Esophagus muscularis mucosa (tissue), 3 donors: ENCODE data around the gene SPINT1.

Experiments used
- CTCF ChIP-seq, 3 experiments: fragments of 200-600 bp in 2 of 3; fragments of 450-650 bp in 1 of 3; sonication (generic) in 2 of 3; IDR thresholded peaks; one replicate each; pipeline ENCODE4 v1.5.1; 2017 to 2019; ENCODE audit warnings: antibody characterized with exemption in 3 of 3, mild to moderate bottlenecking in 2 of 3, moderate library complexity in 1 of 3
- POLR2A ChIP-seq: fragments of 450-650 bp; IDR thresholded peaks from one replicate; pipeline ENCODE4 v1.6.1; 2017; ENCODE audit warnings: antibody characterized with exemption, moderate library complexity, mild to moderate bottlenecking, low read depth

DNA sequence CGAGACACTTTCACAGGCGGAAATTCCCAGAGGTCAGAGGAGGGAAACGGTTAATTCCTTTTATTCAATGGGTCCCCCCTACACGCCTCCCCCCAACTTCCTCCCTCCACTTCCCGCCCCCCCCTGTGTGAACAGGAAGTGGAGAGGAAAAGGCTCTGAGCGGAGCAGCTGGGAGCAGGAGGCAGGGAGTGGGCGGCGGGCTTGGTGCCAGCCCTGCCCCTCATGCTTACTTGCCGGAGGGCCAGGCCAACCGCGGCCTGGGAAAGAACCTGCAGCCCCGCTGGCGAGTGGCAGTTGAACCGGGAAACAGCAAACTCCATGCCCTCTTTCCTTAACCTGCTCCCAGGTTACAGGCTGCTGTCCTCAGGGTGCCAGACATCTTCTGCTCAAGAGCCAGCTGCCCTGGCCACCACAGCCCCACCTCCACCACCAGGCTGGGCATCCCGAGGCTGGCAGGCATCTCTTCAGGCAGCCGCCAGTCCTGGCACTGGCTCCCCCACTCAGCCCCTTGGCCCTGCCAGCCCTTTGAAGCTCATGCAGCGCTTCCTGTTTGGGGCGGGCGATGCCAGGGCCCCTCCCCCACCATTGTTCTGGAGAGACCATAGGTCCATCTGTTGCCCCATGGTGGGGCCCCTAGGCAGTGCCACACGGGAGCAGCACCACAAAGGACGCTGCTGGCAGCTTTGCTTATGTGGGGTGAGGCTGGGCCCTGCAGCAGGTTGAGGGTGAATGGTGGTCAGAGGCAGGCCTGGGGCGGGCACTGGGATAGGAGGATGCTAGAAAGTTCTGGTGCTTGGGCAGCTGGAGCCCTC lies 63.3 kb downstream of the SPINT1 start:
- TF ChIP-seq POLR2A (no peak), CTCF (IDR thresholded peaks at IDR 0.05) (no peak)
